GM06990 (cell line): ENCODE measurements around the gene ZBTB42.

Experiments
- DNase-seq: peaks from one replicate; pipeline ENCODE4 v3.0.0-alpha.2; 2011; ENCODE audit not compliant: insufficient read length; ENCODE audit errors: extremely low read depth
- H3K27me3 ChIP-seq: replicated peaks from 2 replicates; pipeline ENCODE4 v1.6.0; 2011; ENCODE audit warnings: low read length; ENCODE audit not compliant: control insufficient read depth, insufficient read depth
- H3K36me3 ChIP-seq: 2 replicates; pipeline ENCODE4 v1.5.1; 2011; ENCODE audit warnings: low read length; ENCODE audit not compliant: control insufficient read depth, insufficient read depth
- H3K4me3 ChIP-seq: replicated peaks from 2 replicates; pipeline ENCODE4 v1.5.1; 2011; ENCODE audit warnings: low read depth, mild to moderate bottlenecking, control low read depth, low read length
- CTCF ChIP-seq: IDR thresholded peaks from 2 replicates; pipeline ENCODE4 v1.5.1; 2011; ENCODE audit warnings: low read length, control low read depth, mild to moderate bottlenecking, inconsistent platforms; ENCODE audit not compliant: insufficient read depth, poor library complexity, severe bottlenecking

Gene ZBTB42

GRCh38 chr14:104787736-104788135 is 13.2 kb upstream of the ZBTB42 start:
- peaks cover 23% of the 10 kb centered on the region for H3K36me3 ChIP-seq
- TF ChIP-seq CTCF: no peak
- no peak for DNase-seq
- no peak overlapping the region for H3K4me3 ChIP-seq
- no peaks in the 10 kb centered on the region for H3K27me3 ChIP-seq

DNA sequence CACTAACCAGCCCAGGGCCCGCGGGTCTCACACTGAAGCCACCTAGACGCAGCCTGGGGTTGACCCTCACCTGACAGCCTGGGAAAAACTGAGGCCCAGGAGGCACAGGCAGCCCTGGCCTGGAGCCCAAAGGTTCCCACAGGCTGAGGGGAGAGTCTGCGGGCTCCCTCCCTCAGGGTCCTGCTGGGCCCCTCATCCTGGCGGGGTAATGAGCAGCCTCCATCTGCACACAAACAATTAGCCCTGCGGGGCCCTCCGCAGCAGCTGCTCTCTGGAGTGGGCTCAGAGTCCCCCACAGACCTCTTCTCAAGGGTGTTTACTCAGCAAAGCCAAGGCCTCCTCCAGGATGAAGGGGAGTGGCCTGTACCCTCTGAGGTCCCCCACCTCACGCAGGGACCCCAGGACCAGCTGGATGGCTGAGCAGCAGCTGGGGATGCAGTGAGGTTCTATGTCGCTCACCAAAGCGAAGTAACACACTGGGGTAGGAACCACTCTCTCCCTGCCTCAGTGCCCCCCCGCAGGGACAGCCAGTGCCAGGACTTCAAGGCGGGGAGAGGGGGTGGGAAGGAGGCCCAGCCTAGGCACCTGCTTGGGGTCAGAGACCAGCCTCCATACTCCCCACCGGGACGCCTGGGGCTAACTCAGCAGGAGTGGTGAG is 12.6 kb upstream of the ZBTB42 start:
- TF ChIP-seq CTCF: no peak
- Histone ChIP-seq H3K27me3 (no peaks in the 10 kb centered on the region), H3K36me3 (peaks cover 23% of the 10 kb centered on the region), H3K4me3 (no peak overlapping the region)
- no peak for DNase-seq

GRCh38 chr14:104788873-104789663 is 11.8 kb upstream of the ZBTB42 start:
- peaks cover 23% of the 10 kb centered on the region for H3K36me3 ChIP-seq
- TF ChIP-seq CTCF: no peak
- H3K27me3 ChIP-seq: no peaks in the 10 kb centered on the region
- no peak for DNase-seq
- no peak overlapping the region for H3K4me3 ChIP-seq

- DNase-seq: no peak
- Histone ChIP-seq H3K4me3 (no peak overlapping the region), H3K36me3 (peaks cover 23% of the 10 kb centered on the region), H3K27me3 (no peaks in the 10 kb centered on the region)
- TF ChIP-seq CTCF: no peak
Observed at GRCh38 chr14:104789752-104790743, 10.9 kb upstream of the ZBTB42 start.

- H3K27me3 ChIP-seq: no peaks in the 10 kb centered on the region
- H3K4me3 ChIP-seq: no peak overlapping the region
- H3K36me3 ChIP-seq: peaks cover 22% of the 10 kb centered on the region
- DNase-seq: no peak
- no peak for TF ChIP-seq CTCF
Observed at GRCh38 chr14:104791425-104791824, 9.5 kb upstream of the ZBTB42 start.
